ENCODE data around the gene BPIFB4.

The BPIFB4 gene

GRCh38 chr20:33124261-33124660, 44.8 kb downstream of the BPIFB4 start:
- no peak for TF ChIP-seq CTCF (IDR thresholded peaks at IDR 0.05; ENCODE audit: low read depth, low read length, missing control alignments)
- H3K4me3 ChIP-seq (ENCODE audit: low read depth, low read length) = no peak overlapping the region
- no peak for DNase-seq (ENCODE audit: low read depth)

GRCh38 chr20:33124994-33125393, 45.6 kb downstream of the BPIFB4 start:
- DNase-seq (ENCODE audit: low read depth) = no peak
- TF ChIP-seq CTCF (IDR thresholded peaks at IDR 0.05; ENCODE audit: low read depth, low read length, missing control alignments) = no peak
- H3K4me3 ChIP-seq (ENCODE audit: low read depth, low read length) = no peak overlapping the region

- no peak overlapping the region for H3K4me3 ChIP-seq (ENCODE audit: low read depth, low read length)
- TF ChIP-seq CTCF (IDR thresholded peaks at IDR 0.05; ENCODE audit: low read depth, low read length, missing control alignments) = no peak
- no peak for DNase-seq (ENCODE audit: low read depth)
These were observed 46.5 kb downstream of the BPIFB4 start for GRCh38 chr20:33125983-33126382.

- no peak for TF ChIP-seq CTCF (IDR thresholded peaks at IDR 0.05; ENCODE audit: low read depth, low read length, missing control alignments)
- no peak for DNase-seq (ENCODE audit: low read depth)
- no peak overlapping the region for H3K4me3 ChIP-seq (ENCODE audit: low read depth, low read length)
These were observed 48.1 kb downstream of the BPIFB4 start for GRCh38 chr20:33127422-33128097.

- no peak for TF ChIP-seq CTCF (IDR thresholded peaks at IDR 0.05; ENCODE audit: low read depth, low read length, missing control alignments)
- no peak for DNase-seq (ENCODE audit: low read depth)
- no peak overlapping the region for H3K4me3 ChIP-seq (ENCODE audit: low read depth, low read length)
These were observed 51.2 kb downstream of the BPIFB4 start for GRCh38 chr20:33130568-33131061.

- DNase-seq (ENCODE audit: low read depth) = no peak
- TF ChIP-seq CTCF (IDR thresholded peaks at IDR 0.05; ENCODE audit: low read depth, low read length, missing control alignments) = no peak
- no peak overlapping the region for H3K4me3 ChIP-seq (ENCODE audit: low read depth, low read length)
These were observed 52.6 kb downstream of the BPIFB4 start for GRCh38 chr20:33131949-33132473.

Measured in GM12864 (cell line).